H9 (cell line): ENCODE results near the gene POLN. TPM values are rescaled to one million over a fixed set of nuclear protein-coding genes. Genes with fewer than 3 reads are reported as not detected.

Experiments used
- DNase-seq: peaks from one replicate; pipeline ENCODE4 v3.0.0-alpha.2; 2017
- H2AFZ ChIP-seq: one replicate; pipeline ENCODE4 v1.6.1; 2013; ENCODE audit warnings: mild to moderate bottlenecking, low read length, control low read depth, moderate library complexity
- H2AK5ac ChIP-seq: 2 replicates; pipeline ENCODE4 v1.6.1; 2013; ENCODE audit warnings: low read length, control low read depth, mixed read lengths; ENCODE audit not compliant: insufficient read length
- H2BK120ac ChIP-seq: one replicate; pipeline ENCODE4 v1.6.1; 2013; ENCODE audit warnings: low read depth, mild to moderate bottlenecking, low read length, control low read depth, inconsistent platforms; ENCODE audit not compliant: poor library complexity, severe bottlenecking
- H2BK12ac ChIP-seq: 2 replicates; pipeline ENCODE4 v1.6.1; 2013; ENCODE audit warnings: low read length, control low read depth, mixed read lengths, low read depth; ENCODE audit not compliant: insufficient read length
- H2BK15ac ChIP-seq: 2 replicates; pipeline ENCODE4 v1.6.1; 2013; ENCODE audit warnings: low read depth, low read length, control low read depth
- H2BK20ac ChIP-seq: one replicate; pipeline ENCODE4 v1.6.1; 2013; ENCODE audit warnings: low read depth, mild to moderate bottlenecking, low read length, control low read depth, inconsistent platforms; ENCODE audit not compliant: poor library complexity, severe bottlenecking
- H2BK5ac ChIP-seq: 2 replicates; pipeline ENCODE4 v1.6.1; 2013; ENCODE audit warnings: low read length, control low read depth, mixed read lengths; ENCODE audit not compliant: insufficient read length
- H3K14ac ChIP-seq: 2 replicates; pipeline ENCODE4 v1.6.1; 2013; ENCODE audit warnings: low read length, control low read depth; ENCODE audit not compliant: insufficient read depth
- H3K18ac ChIP-seq: 2 replicates; pipeline ENCODE4 v1.6.1; 2013; ENCODE audit warnings: low read depth, mild to moderate bottlenecking, mixed read lengths, low read length, control low read depth; ENCODE audit not compliant: insufficient read length
- H3K23ac ChIP-seq: 2 replicates; pipeline ENCODE4 v1.6.1; 2013; ENCODE audit warnings: low read length, control low read depth, mixed read lengths, low read depth; ENCODE audit not compliant: insufficient read length
- H3K23me2 ChIP-seq: 2 replicates; pipeline ENCODE4 v1.6.1; 2013; ENCODE audit warnings: low read depth, mild to moderate bottlenecking, mixed read lengths, low read length, control low read depth; ENCODE audit not compliant: insufficient read length, poor library complexity, severe bottlenecking
- H3K27ac ChIP-seq: 2 replicates; pipeline ENCODE4 v1.5.1; 2013; ENCODE audit warnings: low read length, control low read depth, mixed read lengths, low read depth; ENCODE audit not compliant: insufficient read length
- H3K27me3 ChIP-seq: 2 replicates; pipeline ENCODE4 v1.6.1; 2013; ENCODE audit warnings: low read length, control low read depth, inconsistent platforms; ENCODE audit not compliant: insufficient read depth
- H3K4ac ChIP-seq: 2 replicates; pipeline ENCODE4 v1.6.1; 2013; ENCODE audit warnings: low read depth, mild to moderate bottlenecking, control low read depth, inconsistent platforms, low read length, moderate library complexity
- H3K4me1 ChIP-seq: 2 replicates; pipeline ENCODE4 v1.6.1; 2013; ENCODE audit warnings: low read length, control low read depth, inconsistent platforms; ENCODE audit not compliant: insufficient read depth
- H3K4me2 ChIP-seq: 2 replicates; pipeline ENCODE4 v1.6.1; 2013; ENCODE audit warnings: low read length, control low read depth, mixed read lengths; ENCODE audit not compliant: insufficient read length, insufficient read depth
- H3K56ac ChIP-seq: 2 replicates; pipeline ENCODE4 v1.6.1; 2013; ENCODE audit warnings: low read depth, mild to moderate bottlenecking, mixed read lengths, low read length, control low read depth; ENCODE audit not compliant: insufficient read length
- H3K79me1 ChIP-seq: 2 replicates; pipeline ENCODE4 v1.6.1; 2013; ENCODE audit warnings: low read depth, mild to moderate bottlenecking, moderate library complexity, low read length, control low read depth, inconsistent platforms; ENCODE audit not compliant: insufficient read depth, poor library complexity, severe bottlenecking
- H3K79me2 ChIP-seq: 2 replicates; pipeline ENCODE4 v1.6.1; 2013; ENCODE audit warnings: low read length, control low read depth, inconsistent platforms; ENCODE audit not compliant: insufficient read depth
- H3K9ac ChIP-seq: 2 replicates; pipeline ENCODE4 v1.6.1; 2013; ENCODE audit warnings: low read length, control low read depth, mixed read lengths; ENCODE audit not compliant: insufficient read length; ENCODE audit errors: extremely low read depth
- H3K9me3 ChIP-seq: one replicate; pipeline ENCODE4 v1.6.1; 2013; ENCODE audit warnings: low read depth, low read length, inconsistent platforms; ENCODE audit not compliant: control insufficient read depth
- H3T11ph ChIP-seq: one replicate; pipeline ENCODE4 v1.6.1; 2013; ENCODE audit warnings: mild to moderate bottlenecking, low read length, control low read depth, inconsistent platforms
- H4K20me1 ChIP-seq: one replicate; pipeline ENCODE4 v1.6.1; 2013; ENCODE audit not compliant: control insufficient read depth, insufficient read length, insufficient read depth
- H4K5ac ChIP-seq: 2 replicates; pipeline ENCODE4 v1.6.1; 2013; ENCODE audit warnings: low read depth, mild to moderate bottlenecking, mixed read lengths, low read length, control low read depth; ENCODE audit not compliant: insufficient read length
- H4K8ac ChIP-seq: replicated peaks from 2 replicates; pipeline ENCODE4 v1.6.1; 2013; ENCODE audit warnings: low read length, control low read depth, mixed read lengths, low read depth; ENCODE audit not compliant: insufficient read length
- H4K91ac ChIP-seq: 2 replicates; pipeline ENCODE4 v1.6.1; 2013; ENCODE audit warnings: low read depth, mild to moderate bottlenecking, moderate library complexity, mixed read lengths, low read length, control low read depth; ENCODE audit not compliant: insufficient read length
- H3K27ac Mint-ChIP-seq, 3 experiments: 2 replicates in 2 of 3; 3 replicates in 1 of 3; pipeline ENCODE4 v1.8.0; 2020 to 2021; ENCODE audit warnings: mixed read lengths in 3 of 3, mild to moderate bottlenecking in 1 of 3, moderate library complexity in 1 of 3
- H3K27me3 Mint-ChIP-seq: 2 replicates; pipeline ENCODE4 v1.8.0; 2021; ENCODE audit warnings: low read depth, mild to moderate bottlenecking, moderate library complexity, mixed read lengths
- H3K36me3 Mint-ChIP-seq, 3 experiments: 2 replicates in 2 of 3; 3 replicates in 1 of 3; pipeline ENCODE4 v1.8.0; 2020 to 2021; ENCODE audit warnings: low read depth in 3 of 3, mixed read lengths in 3 of 3; ENCODE audit not compliant: insufficient read depth in 1 of 3
- H3K4me1 Mint-ChIP-seq, 2 experiments: 2 replicates each; pipeline ENCODE4 v1.8.0; 2020; ENCODE audit warnings: mixed read lengths in 2 of 2
- H3K4me3 Mint-ChIP-seq, 2 experiments: 2 replicates in 1 of 2; 3 replicates in 1 of 2; pipeline ENCODE4 v1.8.0; 2020 to 2021; ENCODE audit warnings: mild to moderate bottlenecking in 2 of 2, mixed read lengths in 2 of 2, moderate library complexity in 1 of 2
- H3K9me3 Mint-ChIP-seq, 2 experiments: 2 replicates in 1 of 2; 3 replicates in 1 of 2; pipeline ENCODE4 v1.8.0; 2020; ENCODE audit warnings: mild to moderate bottlenecking in 2 of 2, mixed read lengths in 2 of 2, moderate library complexity in 1 of 2
- WGBS: extraction: QIAGEN DNeasy Blood & Tissue Kit; methylation state at CpG from one replicate; pipeline ENCODE4 v1.1.7; 2013; ENCODE audit warnings: missing lambda C conversion rate, low lambda C conversion rate, mixed read lengths; ENCODE audit not compliant: insufficient read length; ENCODE audit errors: extremely low coverage; 5-methylcytosine and 5-hydroxymethylcytosine counted together
- total RNA-seq: library from RNA; stranded (reverse); gene quantifications from 2 replicates; pipeline ENCODE4 v1.2.1, GENCODE V29; 2021
- TF ChIP-seq, protein P1 (sequence below): fragments of 200-600 bp; sonication (generic); conservative IDR thresholded peaks from 3 replicates; pipeline ENCODE4 v1.8.0; 2021; ENCODE audit warnings: antibody characterized with exemption, mild to moderate bottlenecking

Gene POLN
- total RNA-seq, 1 experiment from 2014 or later: 0.74 TPM

DNA sequence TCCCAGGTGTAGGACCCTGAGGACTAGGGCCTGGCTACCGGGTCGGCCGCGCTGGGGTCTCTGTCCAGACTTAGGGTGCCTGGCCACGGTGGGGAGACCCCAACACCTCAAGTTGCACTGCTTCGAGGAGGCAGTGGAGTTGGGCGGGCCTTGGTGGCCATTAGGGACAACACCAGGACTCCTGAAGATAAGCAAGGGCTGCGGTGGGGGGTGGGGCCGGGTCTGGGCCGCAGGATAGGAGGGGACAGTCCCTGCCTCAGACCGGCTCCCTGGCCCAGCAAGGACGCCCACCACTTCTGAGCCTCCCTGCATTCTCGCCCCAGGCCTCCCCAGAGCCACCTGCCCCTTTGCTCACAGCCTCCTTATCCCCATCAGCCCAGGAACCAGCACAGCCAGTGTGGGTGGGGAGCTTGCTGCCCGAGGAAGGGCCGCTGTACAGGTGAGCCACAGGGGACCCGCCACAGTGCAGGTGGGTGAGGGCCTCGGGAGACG lies 25.4 kb upstream of the POLN start:
- Mint-ChIP-seq H3K4me1 (peaks cover 15 to 24% of the 10 kb centered on the region in 2 experiments), H3K9me3 (no peaks in the 10 kb centered on the region), H3K4me3 (no peak overlapping the region), H3K36me3 (no peaks in the 10 kb centered on the region), H3K27me3 (no peaks in the 10 kb centered on the region), H3K27ac (no peak overlapping the region)
- H4K5ac ChIP-seq: no peak overlapping the region
- no peak overlapping the region for H2AFZ ChIP-seq
- no peak overlapping the region for H4K91ac ChIP-seq
- no peak overlapping the region for H2BK5ac ChIP-seq
- no peak overlapping the region for H3T11ph ChIP-seq
- no peak overlapping the region for H3K4ac ChIP-seq
- TF ChIP-seq, protein P1, sequence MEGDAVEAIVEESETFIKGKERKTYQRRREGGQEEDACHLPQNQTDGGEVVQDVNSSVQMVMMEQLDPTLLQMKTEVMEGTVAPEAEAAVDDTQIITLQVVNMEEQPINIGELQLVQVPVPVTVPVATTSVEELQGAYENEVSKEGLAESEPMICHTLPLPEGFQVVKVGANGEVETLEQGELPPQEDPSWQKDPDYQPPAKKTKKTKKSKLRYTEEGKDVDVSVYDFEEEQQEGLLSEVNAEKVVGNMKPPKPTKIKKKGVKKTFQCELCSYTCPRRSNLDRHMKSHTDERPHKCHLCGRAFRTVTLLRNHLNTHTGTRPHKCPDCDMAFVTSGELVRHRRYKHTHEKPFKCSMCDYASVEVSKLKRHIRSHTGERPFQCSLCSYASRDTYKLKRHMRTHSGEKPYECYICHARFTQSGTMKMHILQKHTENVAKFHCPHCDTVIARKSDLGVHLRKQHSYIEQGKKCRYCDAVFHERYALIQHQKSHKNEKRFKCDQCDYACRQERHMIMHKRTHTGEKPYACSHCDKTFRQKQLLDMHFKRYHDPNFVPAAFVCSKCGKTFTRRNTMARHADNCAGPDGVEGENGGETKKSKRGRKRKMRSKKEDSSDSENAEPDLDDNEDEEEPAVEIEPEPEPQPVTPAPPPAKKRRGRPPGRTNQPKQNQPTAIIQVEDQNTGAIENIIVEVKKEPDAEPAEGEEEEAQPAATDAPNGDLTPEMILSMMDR: no peak
- H3K27me3 ChIP-seq: no peaks in the 10 kb centered on the region
- H3K4me1 ChIP-seq: peaks cover 2% of the 10 kb centered on the region; the same call in 1 of the 2 replicates
- no peaks in the 10 kb centered on the region for H4K20me1 ChIP-seq
- H3K4me2 ChIP-seq: no peak overlapping the region
- no peak overlapping the region for H3K18ac ChIP-seq
- WGBS: no CpG with 5 or more reads among the region's 18 CpGs
- no peaks in the 10 kb centered on the region for H3K9me3 ChIP-seq
- no peak overlapping the region for H3K27ac ChIP-seq
- no peak overlapping the region for H2BK15ac ChIP-seq
- H3K14ac ChIP-seq: no peak overlapping the region; the same call in 1 of the 2 replicates
- H4K8ac ChIP-seq: no peak overlapping the region
- no peak overlapping the region for H3K23ac ChIP-seq
- H3K79me1 ChIP-seq: no peaks in the 10 kb centered on the region
- no peak overlapping the region for H2BK20ac ChIP-seq
- no peaks in the 10 kb centered on the region for H3K79me2 ChIP-seq
- no peak overlapping the region for H2BK12ac ChIP-seq
- no peak overlapping the region for H3K56ac ChIP-seq
- DNase-seq: no peak
- H2AK5ac ChIP-seq: no peak overlapping the region
- H2BK120ac ChIP-seq: no peak overlapping the region
- no peaks in the 10 kb centered on the region for H3K23me2 ChIP-seq
- H3K9ac ChIP-seq: no peak overlapping the region
